Mesenteric fat pad (tissue), 1 donor: ENCODE data around the gene MICB. TPM values are rescaled to one million over a fixed set of nuclear protein-coding genes. Genes with fewer than 3 reads are reported as not detected.
"Not testable (repeated sequence)": the region's sequence is repeated elsewhere in the genome, so short reads cannot be mapped to it uniquely, and the experiment has no call there.

Experiments
- DNase-seq: peaks from one replicate; pipeline ENCODE4 v3.0.0-alpha.2; 2020; ENCODE audit warnings: low spot score
- total RNA-seq: library from RNA; stranded (reverse); fragmentation: NEBNext Ultra II Directional; extraction: Animal tissue kit (Norgen Biotek cat#: 25700); gene quantifications from one replicate; pipeline ENCODE4 v1.2.1, GENCODE V29; 2021
- donor health status: DM: yes; HTN: yes; CAD: no.

Gene MICB
- total RNA-seq, 1 donor from 2014 or later = 4.5 TPM

DNA sequence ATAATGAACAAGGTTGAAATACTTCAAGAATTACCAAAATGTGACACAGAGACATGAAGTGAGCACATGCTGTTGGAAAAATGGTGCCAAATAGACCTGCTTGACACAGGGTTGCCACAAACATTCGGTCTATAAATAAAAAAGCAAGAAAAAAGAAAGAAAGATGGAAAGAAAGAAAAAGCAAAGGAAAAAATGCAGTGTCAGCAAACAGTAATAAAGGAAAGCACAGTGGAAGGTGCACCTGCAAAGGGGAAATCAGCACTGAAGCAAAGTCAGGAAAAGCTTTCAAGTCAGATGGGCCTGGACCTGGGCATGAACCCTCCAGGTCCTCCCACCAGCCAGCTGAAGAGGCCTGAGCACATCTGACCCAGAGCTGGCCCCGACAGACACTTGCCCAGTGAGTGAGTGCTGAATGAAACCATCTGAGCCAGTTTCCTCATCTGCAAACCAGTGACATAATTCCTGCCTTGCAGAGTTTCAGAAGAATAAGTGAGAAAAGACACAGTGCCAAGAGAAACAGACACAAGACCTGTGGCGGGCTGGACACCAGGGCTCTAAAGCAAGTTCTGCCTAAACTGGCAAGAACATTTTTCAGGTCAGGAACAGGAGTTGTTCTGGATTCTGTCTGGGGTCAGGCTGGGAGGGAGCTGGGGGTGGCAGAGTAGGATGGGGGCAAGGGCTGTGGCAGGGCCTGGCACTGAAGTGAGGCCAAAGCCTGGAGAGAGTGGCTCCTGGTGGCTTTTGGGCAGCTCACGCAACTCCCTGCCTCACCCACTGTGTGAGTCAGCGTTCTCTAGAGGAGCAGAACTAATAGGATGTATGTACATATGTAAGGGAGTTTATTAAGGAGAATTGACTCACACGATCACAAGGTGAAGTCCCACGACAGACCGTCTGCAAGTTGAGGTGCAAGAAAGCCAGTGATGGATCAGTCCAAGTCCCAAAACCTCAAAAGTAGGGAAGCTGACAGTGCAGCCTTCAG, 23.9 kb upstream of the MICB start:
- no peak for DNase-seq

DNA sequence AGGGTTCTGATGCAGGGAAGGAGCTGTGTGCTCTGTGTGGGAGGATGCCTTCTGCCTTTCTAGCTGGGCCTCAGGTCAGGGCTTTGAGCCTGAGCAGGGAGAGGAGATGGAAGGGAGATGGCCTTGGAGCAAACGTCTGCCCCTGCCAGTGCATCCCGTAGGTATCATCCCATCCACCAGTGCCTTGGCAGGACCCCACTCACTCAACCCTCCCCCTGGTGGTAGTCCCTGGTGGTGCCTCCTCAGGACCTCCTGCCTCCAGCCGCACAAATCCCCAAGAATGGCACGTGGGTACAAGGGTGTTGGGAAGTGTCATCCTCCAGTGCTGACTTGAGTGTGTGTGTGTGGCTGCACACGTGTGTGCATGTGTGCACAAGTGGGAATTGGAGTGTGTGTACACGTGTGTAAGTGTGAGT, 23.1 kb upstream of the MICB start:
- DNase-seq = no peak

DNA sequence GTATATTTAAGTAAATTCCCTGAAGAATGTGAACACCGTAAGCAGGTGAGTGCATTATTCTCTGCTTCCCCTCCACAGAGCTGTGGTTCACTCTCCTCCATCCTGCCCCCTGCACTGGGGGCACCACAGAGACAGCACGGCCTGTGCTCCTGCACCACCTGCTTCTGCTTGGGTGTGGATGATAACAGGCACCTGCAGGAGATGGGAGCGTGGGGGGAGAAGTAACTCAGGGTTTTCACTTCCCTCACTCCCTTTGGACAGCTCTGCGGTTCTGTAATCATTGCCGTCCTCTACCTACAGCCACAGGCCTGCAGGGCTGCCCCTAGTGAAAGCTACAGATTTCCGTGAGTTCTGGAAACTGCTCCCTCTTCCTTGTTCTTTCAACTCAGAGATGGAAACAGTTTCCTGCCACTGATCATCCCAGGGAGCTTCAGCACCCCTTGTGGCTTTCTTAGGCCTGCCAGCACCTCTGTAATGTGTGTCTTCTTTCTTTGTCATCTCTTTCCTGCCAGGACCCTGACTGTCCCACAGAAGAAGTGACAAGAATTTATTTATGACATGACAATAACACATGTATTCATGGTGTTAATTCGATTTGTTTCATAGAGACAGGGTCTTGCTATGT, 21.3 kb upstream of the MICB start:
- no peak for DNase-seq

DNA sequence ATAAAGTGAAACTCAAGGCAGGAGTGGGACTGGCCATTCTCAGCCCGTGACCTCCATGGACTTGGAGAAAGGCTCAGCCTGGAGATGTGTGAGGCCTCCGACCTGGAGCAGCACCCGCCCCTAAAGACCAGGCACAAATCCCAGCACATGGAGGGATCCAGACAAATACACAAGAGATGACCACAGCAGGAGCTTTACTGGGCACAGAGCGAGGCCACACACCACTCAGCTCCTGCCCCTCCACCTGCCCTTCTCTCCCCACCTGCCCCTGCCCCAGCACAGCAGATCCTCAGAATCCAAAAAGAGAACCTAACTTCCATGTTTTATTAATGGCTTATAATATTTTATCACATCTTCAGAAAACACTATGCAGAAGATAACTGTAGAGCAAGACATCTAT, 20.4 kb upstream of the MICB start:
- DNase-seq = no peak

DNA sequence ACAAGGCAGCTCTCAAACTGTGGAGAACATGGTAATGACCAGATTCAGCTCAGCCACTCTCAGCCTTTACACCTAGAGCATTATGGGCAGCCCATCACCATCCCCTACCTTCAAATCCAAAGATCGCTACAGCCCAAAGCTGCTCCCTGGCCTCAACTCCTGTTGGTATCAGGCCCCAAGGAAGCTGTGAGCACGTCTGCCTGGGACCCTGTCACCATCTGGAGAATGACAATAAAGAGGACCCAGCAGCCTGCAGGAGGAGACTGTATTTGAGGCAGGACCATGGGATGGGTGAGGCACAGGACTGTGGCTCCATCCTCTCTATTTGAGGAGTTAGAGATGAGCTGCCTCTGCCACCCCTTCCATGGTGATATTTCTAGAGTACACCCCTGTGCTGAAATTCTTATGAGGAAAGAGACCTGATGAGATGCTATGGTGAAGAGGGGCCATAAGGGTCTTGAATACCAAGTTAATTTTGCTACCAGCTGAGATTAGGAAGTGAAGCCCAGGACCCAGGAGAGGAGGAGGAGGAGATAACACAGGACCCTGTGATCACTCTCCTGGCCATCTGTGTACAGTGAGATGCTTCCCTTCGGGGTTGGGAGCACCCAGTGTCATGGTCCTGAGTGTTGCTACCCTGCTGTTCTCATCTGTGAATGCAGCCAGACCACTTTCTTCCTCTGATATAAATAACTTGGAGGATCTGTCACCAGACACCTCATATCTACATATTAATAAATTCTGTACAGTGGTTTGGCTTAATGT, 19.6 kb upstream of the MICB start:
- no peak for DNase-seq

DNA sequence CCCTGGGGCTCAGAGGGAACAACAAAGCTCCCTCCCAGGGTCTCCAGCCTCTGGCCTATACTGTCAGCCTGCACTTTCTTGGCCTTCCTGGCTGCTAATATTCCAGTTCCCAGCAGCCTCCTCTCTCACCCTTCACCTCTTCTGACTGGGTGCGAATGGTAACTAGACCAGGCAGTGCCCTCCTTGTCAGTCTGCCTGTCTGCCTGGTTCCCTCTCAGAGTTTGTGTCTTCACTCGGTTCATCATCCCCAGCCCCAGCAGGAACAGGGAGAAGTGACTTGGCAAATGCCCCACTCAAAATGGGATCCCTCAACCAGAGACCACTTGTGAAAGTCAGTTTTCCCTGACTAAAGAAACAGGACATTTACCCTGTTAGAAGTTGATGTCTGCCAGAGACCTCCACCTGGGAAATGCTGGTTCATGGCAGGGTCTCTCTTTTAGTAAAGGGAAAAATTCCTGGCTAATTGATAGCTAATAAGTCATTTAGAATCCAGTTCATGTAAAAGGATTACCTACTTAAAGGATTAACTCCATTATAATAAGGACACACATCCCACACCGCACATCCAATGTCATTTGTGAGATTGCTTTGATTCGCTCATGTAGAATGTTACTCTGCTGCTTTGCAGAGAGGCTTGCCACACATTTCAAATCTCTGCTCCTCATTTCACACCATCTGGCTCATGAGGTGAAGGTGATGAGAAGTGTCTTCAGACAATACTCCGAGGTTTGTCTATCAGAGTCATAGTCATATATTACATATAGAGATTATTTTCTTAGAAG, 18.6 kb upstream of the MICB start:
- DNase-seq = no peak

DNA sequence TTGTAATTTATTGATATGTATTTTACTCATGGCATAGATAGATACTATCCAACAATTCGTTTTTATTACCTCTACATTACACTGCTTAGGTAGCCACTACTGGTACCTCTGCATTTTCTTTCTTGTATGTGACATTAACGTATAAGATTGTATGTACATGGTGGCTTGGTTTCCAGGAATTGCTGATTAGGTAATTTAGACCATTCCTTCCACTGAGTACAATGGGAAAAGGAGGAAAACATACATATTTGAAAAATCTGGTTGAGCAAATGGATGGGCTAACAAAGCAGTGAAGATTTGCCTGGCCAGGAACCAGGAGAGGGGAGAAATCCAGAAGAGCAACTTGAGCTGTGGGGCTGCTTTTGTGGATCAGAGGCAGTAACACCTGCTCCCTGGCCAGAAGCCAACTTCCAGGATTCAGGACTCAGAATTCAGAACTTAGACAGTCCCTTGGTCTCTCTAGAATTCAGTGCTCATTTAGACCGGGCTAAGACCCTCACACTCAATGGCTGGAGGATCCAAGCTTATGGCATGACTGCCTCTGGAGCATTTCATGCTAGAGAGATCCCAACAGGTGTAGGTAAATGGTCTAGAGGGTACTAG, 17.9 kb upstream of the MICB start:
- no peak for DNase-seq

DNA sequence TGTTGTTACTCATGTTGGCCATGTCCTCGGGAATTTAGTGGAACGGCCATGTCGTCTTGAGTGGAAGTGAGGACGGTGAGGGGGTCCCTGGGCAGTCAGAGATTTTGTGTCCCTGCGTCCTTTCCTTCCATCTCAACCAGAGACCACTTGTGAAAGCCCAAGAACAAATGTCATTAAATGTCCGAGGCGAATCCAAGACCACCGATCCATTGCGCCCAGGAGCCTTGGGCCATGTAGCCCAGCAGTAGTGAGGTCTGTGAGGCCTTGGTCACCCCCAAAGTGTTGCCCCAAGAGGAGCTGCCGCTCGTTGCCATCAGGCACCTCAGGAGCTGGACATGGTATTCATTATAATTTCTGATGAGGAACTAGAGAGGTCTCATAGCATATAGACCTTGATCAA, 17.4 kb upstream of the MICB start:
- DNase-seq = no peak

DNA sequence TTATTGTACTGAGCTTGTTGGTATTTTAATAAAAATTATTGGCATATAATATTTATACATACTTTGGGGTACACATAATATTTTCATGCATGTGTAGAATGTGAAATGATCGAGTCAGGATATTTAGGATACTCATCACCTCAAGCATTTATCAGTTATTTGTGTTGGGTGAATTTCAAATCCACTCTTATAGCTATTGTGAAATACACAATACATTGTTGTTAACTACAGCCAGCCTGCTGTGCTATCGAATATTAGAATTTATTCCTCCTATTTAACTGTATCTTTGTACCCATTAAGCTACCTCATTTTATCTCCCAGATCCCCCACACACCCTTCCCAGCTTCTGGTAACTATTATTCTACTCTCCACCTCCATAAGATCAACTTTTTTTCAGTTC, 14.6 kb upstream of the MICB start:
- no peak for DNase-seq

DNA sequence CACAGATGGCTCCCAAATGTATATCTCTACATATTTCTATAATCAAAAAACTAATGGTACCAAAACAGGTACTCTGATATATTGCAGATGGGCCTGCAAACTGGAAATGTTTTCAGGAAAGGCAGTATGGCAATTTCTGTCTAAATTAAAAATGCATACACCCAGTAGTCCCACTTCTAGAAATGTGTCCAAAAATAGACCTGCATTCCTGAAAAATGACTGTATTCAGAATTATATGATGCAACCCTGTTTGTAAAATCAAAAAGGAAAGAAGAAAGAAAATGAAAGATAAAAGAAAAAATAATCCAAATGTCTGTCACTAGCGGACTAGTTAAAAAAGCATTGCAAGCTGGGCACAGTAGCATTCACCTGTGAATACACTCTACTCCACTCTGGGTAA, 12.9 kb upstream of the MICB start:
- no peak for DNase-seq

DNA sequence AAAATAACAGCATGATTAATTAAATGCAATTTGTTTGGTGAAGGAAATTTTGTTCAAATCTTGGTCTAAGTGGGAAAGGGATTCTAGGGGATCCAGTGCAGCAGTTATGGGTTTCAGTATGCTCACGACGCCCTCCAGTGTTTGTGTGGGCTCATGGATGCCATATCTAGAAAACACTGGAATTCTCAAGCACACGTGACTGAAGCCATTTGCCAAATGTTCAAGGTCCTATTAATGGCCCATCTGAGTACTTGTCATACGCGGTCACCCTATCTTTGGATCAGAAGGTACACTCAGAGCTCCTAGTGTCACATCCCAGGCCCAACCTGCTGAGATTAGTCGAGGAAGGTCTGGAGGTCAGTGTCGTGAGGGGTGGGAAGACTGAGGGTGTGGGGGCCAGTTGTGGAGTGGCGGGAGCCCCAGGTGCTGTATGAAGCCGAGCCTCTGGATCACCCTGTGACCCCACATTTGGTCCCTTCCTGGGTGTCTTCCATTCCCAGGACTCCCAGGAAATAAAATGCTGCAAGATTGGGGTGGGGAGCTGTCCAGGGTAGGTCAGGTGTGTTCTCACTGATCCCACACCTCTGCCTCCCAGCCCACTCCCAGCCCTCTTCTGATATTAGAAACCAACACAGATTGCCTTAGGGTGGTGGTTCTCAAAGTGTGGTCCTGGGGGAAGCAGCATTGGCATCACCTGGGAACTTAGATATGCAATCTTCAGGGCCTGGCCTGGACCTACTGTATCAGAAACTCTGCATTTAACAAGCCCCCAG, 11.7 kb upstream of the MICB start:
- DNase-seq = not testable (repeated sequence)

DNA sequence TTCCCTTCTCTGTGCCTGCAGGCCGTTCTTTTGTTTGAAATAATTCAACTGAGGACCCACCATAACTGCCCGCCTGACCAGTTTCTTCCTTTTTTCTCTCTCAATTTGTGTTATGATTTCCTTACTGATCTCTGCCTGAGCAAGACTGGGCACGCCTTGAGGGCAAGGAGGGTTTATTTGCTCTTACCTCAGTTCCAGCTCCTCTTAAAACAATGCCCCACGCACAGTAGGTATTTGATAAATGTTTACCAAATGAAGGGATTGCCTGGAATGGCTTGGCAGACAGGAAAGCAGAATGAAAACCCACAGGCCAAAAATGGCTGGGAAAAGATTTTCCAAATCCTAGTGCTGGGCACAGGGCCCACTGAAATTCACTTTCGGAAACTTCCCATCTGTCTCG, 10.3 kb upstream of the MICB start:
- not testable (repeated sequence) for DNase-seq

DNA sequence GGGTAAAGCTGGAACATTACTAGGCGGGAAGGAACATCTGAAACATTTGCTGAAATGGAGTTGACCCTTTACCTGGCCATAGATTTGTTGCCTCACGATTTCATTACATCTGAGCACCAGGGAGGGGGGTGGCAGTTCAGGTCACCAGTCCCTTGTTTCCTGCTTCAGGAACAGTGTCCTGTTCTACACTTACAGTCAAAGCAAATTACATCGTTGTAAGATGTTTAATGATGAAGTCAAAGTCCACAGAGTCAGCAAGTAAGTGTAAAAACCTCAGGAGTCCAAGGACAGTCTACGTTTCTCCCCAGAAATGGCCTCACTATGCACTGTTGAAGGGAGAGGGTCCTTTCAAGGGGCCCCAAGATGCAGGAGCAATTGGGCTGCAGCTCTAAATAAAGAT, 8.9 kb upstream of the MICB start:
- DNase-seq = no peak

DNA sequence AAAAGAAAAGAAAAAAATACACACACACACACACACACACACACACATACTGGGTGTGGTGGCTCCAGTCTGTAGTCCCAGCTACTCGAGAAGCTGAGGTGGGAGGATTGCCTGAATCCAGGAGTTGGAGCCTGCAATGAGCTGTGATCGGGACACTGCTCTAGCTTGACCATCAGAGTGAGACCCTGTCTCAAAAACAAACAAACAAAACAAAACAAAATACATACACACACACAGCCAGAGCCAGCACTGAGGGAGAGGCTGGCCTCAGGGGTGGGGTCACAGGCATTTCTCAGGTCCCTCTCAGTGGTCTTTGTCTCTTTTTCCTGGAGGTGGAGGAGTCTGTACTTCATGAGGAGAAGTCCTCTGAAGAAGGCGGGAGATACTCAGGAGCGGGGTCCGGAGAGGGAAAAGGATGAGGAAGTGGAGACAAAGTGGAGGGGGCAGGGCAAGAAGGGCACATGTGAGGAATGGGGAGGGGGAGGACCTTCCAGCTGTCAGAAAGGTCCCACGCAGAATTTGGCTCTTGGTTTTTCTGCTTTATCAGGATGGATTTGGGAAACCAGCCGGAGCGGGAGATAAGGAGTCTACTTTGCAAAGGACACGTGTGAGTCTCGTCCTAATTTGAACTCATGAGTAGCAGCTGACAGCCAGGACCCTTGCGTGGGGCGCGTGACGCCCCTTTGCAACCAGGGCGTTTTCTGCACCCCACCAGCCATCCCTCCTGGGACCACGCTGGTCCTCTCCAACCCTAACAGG, 7.7 kb upstream of the MICB start:
- DNase-seq = no peak

DNA sequence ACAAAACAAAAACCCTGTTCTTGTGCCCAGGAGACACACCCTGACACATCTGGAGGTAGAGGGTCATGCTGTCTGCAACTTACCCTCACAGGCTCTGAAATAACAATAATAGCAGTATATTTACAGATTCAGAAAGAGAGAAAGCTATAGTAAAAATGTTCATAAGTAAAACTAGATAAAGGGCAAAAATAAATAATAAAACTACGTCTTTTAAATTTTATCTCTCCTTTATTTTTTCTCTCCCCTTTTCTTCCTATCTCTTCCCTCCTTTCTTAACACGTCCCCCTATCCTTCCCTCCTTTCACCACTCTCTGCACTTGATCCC, 4.4 kb upstream of the MICB start:
- DNase-seq = not testable (repeated sequence)

DNA sequence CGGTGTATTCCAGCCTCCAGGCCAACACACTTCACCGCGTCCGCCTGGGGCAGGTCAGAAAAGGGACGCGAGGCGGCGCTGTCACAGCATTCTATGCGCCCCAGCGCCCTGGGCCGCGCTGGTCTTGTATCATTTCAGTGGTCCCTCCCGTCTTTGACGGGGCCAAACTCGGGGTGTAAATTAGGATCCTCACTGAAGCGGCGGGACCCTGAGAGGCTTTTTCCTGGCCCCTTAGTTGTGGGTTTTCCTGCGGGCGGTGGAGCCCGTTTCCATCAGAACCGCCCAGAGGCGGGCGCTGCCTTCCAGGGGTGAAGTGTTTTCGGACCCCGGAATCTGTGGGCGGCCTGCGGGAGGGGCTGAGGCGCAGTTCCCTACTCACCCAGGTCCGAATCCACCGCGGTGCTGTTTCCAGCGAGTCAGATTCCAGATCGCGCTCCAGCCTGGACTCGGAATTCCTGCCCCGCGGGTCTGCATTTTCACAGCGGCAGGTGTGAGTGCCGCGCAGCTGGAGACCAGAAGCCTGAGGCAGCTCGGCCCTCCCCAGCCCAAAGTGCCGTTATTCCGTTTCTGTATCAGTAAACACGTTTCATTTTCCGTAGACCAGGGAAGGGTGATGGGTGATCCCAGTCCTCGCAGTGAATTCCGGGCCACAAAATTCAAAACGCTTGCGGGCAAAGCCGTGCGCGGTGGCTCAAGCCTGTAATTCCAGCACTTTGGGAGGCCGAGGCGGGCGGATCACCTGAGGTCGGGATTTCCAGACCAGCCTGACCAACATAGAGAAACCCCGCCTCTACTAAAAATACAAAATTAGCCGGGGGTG, 3.9 kb upstream of the MICB start:
- DNase-seq = peak; percentile 96

DNA sequence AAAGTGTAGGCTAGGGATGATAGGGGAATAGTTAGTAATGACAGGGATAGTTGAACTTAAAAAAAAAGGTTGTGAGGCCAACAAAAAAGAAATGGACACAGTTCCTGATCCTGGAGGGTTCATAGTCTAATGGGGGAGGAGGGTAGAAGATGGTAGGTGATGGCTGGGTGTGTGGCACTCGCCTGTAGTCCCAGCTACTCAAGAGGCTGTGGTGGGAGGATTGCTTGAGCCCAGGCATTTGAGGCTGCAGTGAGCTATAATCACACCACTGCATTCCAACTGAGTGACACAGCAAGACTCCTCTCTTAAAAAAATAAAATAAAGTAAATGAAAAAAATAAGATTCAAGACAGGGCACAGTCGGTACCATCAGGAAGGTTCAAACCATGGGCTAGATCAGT, 2.4 kb upstream of the MICB start:
- DNase-seq = no peak

DNA sequence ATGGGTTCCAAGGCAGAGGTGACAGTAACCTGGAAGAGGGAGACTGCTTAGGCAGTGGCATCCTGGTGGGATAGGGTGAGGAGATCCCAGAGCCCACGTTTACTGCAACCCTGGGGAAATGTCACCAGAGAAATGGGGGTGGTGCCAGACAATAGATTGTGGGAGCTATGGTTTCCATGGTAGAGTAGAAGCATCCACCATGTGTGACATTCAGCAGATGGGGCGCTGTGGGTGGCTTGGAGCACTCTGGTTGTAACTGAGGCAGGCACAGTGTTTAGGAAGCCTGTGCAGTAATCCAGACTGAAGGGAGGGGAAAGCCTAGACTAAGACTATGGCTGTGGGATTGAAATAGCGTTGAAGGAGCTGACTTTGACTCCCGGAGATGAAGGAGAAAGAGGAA, 1.1 kb upstream of the MICB start:
- DNase-seq = not testable (repeated sequence)
